Measurements from ENCODE around the gene MPP1.

The MPP1 gene

DNA sequence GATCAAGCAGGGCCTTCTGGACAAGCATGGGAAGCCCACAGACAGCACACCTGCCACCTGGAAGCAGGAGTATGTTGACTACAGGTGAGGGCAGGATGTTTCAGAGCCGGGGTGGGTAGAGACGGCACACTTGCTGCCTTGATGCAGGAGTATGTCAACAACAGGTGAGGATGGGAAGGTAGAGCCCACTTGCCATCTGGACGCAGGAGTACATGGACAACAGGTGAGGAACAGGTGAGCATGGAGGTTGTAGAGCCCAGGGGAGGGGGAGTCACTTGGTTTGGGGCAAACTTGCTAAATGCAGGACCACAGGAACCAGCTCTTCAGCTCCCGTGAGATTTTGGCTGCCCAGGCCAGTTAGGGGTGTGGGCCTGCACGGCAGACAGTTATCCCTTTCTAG lies 30.7 kb downstream of the MPP1 start:
- no peak for DNase-seq

DNA sequence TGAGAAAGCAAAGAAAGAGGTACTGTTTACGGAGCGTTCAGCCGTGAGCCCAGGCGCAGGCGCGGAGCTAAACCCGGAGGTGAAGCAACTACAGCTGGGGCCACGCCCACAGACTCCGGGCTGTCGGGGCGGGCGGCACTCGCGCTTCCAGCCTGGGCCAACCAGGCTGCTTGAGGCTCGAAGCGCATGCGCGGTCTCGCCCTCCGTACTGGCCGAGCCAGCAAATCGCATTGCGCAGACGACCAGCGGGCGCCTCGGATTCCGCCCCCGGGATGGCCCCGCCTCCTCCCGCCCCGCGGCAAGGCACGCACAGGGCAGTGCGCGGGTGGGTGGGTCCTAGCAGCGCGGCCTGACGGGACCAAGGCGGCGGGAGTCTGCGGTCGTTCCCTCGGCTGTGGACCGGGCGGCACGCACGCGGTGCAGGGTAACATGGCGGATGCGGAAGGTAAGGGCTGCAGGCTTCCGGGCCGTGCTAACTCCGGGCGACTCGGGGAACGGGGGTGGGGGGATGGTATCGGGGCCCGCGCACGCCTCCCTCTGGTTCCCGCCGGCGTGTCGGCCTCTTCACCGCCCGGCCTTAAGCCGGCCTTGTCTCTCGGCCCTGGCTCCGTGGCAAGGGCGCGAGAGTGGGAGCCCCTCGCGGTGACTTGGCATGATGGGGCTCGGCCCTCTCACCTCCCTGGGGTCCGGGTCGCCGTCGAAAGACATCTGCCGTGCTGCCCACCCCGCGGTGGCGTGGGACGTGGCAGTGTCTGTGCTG lies 42.6 kb downstream of the MPP1 start, which contains the start of gene DKC1:
Gene DKC1, plus strand, starts transcription at position 328 of the 760 bp plus-strand sequence. Its CDS starts 102 bp downstream, at position 430.
- DNase-seq = peak; percentile 94

DNA sequence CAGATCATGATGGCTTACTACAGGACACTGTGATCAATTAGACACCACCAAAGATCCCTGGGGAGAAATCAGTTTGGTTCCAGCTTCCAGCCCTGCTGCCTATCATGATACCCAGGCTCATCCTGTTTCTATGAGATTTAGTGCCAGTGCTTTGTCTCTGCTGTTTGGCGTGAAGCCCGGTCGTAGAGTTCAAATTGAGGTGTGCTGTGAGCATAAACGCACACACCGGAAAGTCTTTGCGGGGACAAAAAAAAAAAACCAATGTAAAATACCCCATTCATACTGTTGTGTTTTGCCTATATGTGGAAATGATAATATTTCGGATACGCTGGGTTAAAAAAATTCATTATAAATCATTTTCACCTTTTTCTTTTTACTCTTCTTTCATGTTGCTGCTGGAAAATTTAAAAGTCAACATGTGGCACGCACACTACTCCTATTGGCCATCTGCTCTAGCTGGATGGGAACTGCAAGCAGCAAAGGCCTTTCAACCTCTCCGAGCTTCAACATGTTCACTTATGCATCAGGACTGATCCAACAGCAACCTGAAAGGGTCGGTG lies 43.2 kb downstream of the MPP1 start:
- no peak for DNase-seq

- no peak for DNase-seq
Measured at GRCh38 chrX:154758696-154759095, 46.6 kb downstream of the MPP1 start.

GRCh38 chrX:154751669-154752271 lies 53.5 kb downstream of the MPP1 start:
- DNase-seq = no peak

DNA sequence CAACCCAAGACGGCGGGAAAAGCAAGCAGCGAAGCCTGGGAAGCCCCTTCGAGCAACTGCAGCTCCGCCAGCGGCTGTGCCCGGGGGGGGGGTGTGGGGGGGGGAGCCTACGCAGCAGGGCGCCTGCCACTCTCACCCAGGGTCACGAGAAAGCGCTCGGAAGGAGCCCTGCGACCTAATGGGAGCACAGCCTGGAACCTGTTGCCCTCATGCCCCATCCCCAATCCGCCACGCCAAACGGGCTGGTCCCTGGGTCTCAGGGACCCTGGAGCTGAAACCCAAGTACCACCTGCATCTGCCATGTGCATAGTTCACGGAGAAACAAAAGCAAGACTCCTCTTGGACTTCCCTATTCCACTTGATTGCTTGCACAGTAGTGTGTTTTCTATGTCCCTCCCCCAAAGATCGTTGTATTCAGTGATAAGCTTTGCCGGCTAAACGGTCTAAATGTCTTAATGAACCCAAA lies 54.0 kb downstream of the MPP1 start:
- DNase-seq = no peak

GRCh38 chrX:154750301-154751202 lies 54.7 kb downstream of the MPP1 start, which contains the start of gene GAB3:
Gene GAB3 (minus strand): TSS chrX:154751077. CDS start chrX:154751025, 52 bp downstream.
- peak; percentile 45 for DNase-seq

GRCh38 chrX:154749856-154750255 lies 55.4 kb downstream of the MPP1 start:
- no peak for DNase-seq

GRCh38 chrX:154748712-154749339 lies 56.5 kb downstream of the MPP1 start:
- DNase-seq = peak; percentile 28

DNA sequence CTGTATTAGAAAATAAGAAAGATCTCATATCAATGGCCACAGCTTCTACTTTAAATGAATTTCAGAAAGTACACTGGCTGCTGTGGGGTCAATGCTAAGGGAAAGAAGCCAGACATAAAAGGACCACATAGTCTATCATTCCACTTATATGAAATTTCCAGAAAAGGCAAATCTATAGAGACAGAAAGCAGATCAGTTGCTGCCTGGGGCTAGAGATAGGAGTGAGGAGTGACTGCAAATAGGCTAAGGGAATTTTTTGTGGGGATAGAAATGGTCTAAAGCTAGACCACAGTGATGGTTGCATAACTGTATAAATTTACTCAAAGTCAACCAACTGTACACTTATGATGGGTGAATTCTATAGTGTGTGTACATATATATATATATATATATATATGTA lies 62.7 kb downstream of the MPP1 start:
- DNase-seq = no peak

DNA sequence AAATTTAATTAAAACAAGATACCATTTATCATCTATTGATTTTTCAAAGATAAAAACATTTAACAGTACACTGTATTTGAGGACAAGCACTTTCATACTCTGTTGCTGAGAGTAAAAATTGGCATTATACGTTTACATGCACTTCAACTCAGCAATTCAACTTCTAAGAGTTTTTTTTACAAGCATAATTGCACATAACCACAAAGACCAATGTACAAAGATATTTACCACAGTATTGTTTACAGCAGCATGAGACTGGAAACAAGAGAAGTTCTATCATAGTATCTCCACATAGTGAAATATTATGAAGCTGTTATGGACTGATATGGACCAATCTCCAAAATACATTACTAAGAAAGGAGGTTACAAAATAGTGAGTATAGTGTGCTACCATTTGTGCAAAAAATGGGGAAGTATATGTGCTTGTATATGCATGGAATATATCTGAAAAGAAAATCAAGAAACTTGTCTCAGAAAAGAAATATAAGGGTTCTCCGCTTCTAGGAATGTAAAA lies 65.3 kb downstream of the MPP1 start:
- no peak for DNase-seq

- peak; percentile 33 for DNase-seq
Measured at GRCh38 chrX:154738011-154738738, 67.1 kb downstream of the MPP1 start.

- DNase-seq = no peak
Measured at GRCh38 chrX:154737136-154737535, 68.1 kb downstream of the MPP1 start.

DNA sequence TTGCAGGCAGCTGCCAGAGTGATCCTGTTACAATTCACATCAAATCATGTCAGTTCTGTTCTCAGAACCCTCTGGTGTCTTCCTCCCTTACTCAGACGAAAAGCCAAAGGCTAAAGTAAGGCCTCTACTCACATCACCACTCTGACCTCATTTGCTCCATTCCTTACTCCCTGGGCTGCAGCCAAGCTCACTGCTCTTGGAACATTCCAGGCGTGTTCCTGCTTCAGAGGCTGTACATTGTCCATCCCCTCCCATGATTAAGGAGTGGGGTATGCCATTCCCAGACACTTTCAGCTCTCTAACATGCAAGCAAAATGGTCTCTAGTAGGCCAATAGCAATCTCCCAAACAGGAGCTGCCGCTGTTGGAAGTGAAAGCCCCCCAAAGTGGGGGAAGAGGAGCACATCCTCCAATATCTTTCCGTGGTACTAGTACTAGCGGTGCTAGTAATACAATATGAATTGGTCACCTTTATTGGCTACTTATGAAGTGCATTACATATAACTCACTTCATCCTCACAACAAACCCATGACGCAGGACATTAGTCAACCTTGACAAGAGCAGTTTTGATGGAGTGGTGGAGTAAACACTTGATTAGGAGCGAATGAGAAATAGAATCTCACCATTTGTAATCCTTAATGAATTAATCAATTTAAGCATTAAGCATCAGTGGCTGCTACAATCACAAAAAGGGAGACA lies 69.4 kb downstream of the MPP1 start:
- DNase-seq = no peak

- peak; percentile 30 for DNase-seq
Measured at GRCh38 chrX:154734061-154734781, 71.1 kb downstream of the MPP1 start.

DNA sequence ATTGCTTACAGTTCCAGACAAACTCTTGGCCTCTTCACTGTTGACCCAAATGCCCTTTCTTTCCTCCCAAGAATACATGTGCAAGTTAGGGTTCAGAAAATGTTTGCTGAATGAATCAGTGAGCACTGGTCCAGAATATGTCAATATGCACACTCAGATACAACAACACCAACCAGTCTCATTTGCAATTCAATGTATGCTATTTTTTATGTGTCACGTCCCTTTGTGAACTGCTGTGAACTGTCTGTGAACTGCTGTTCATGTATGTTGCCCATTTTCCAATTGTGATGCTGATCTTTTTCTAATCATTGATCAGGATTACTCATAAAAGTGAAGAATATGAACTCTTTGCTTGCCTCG lies 72.2 kb downstream of the MPP1 start:
- DNase-seq = no peak

GRCh38 chrX:154732421-154733065 lies 72.7 kb downstream of the MPP1 start:
- DNase-seq = no peak

- DNase-seq = no peak
Measured at GRCh38 chrX:154731881-154732280, 73.4 kb downstream of the MPP1 start.

- DNase-seq = no peak
Measured at GRCh38 chrX:154731184-154731583, 74.1 kb downstream of the MPP1 start.

Data from activated CD8-positive, alpha-beta memory T cell treated with anti-CD3 and anti-CD28 coated beads, Interleukin-2, amount 50 U/mL, for 4 hours (primary cell).